Brain microvascular endothelial cell (primary cell): ENCODE data around the gene TBCC.

Experiments used
- DNase-seq: peaks from one replicate; pipeline ENCODE4 v3.0.0-alpha.2; 2020
- H3K27ac ChIP-seq: fragments of 250-450 bp; sonication (Bioruptor Pico); 2 replicates; pipeline ENCODE4 v1.5.1; 2020; ENCODE audit warnings: mild to moderate bottlenecking, moderate library complexity
- H3K27me3 ChIP-seq: fragments of 250-450 bp; sonication (Bioruptor Pico); replicated peaks from 2 replicates; pipeline ENCODE4 v1.5.1; 2020; ENCODE audit warnings: mild to moderate bottlenecking
- H3K36me3 ChIP-seq: fragments of 250-450 bp; sonication (Bioruptor Pico); replicated peaks from 2 replicates; pipeline ENCODE4 v1.5.1; 2020; ENCODE audit warnings: mild to moderate bottlenecking
- H3K4me3 ChIP-seq: 2 replicates; pipeline ENCODE4 v1.5.1; 2011; ENCODE audit warnings: low read depth, mild to moderate bottlenecking, control low read depth, low read length, moderate library complexity
- CTCF ChIP-seq: IDR thresholded peaks from 2 replicates; pipeline ENCODE4 v1.5.1; 2011; ENCODE audit warnings: low read depth, mild to moderate bottlenecking, moderate library complexity, low read length, control low read depth, inconsistent platforms; ENCODE audit errors: missing control alignments
- in situ Hi-C: cut with HindIII; loops from 2 replicates; pipeline ENCODE4 v1.10.0; 2017; ENCODE audit warnings: low sequenced_read_pairs, low pct_ligation_motif_present

Gene TBCC

GRCh38 chr6:42758756-42759430 is 13.0 kb upstream of the TBCC start:
- Histone ChIP-seq H3K27ac (no peak overlapping the region), H3K36me3 (no peaks in the 10 kb centered on the region), H3K27me3 (no peaks in the 10 kb centered on the region), H3K4me3 (no peak overlapping the region)
- no peak for TF ChIP-seq CTCF
- in situ Hi-C loops, result no loop called here
- DNase-seq, result no peak

GRCh38 chr6:42756722-42757121 is 10.8 kb upstream of the TBCC start:
- in situ Hi-C loops, result no loop called here
- DNase-seq, result no peak
- TF ChIP-seq CTCF, result no peak
- H3K4me3 ChIP-seq, result no peak overlapping the region
- H3K27me3 ChIP-seq, result no peaks in the 10 kb centered on the region
- no peaks in the 10 kb centered on the region for H3K36me3 ChIP-seq
- no peak overlapping the region for H3K27ac ChIP-seq

- no peak overlapping the region for H3K4me3 ChIP-seq
- no peaks in the 10 kb centered on the region for H3K27me3 ChIP-seq
- no peak overlapping the region for H3K27ac ChIP-seq
- H3K36me3 ChIP-seq, result no peaks in the 10 kb centered on the region
- in situ Hi-C loops, result no loop called here
- DNase-seq, result no peak
- no peak for TF ChIP-seq CTCF
These were observed 8.9 kb upstream of the TBCC start for GRCh38 chr6:42754759-42755158.

- no peak for TF ChIP-seq CTCF
- no peak overlapping the region for H3K27ac ChIP-seq
These were observed 5.2 kb upstream of the TBCC start for GRCh38 chr6:42751055-42751454.

GRCh38 chr6:42748203-42748898 is 2.4 kb upstream of the TBCC start:
- Histone ChIP-seq H3K36me3 (no peaks in the 10 kb centered on the region), H3K4me3 (no peak overlapping the region), H3K27ac (no peak overlapping the region), H3K27me3 (no peaks in the 10 kb centered on the region)
- in situ Hi-C loops, result no loop called here
- no peak for DNase-seq
- no peak for TF ChIP-seq CTCF

More at GRCh38 chr6:42751055-42751454, 5.2 kb upstream of the TBCC start:
- no peaks in the 10 kb centered on the region for H3K36me3 ChIP-seq
- in situ Hi-C loops, result no loop called here
- H3K4me3 ChIP-seq, result no peak overlapping the region
- no peaks in the 10 kb centered on the region for H3K27me3 ChIP-seq
- no peak for DNase-seq
